MM.1S (cell line): Measurements from ENCODE around the gene ZHX3.

Experiments used
- EZH2 ChIP-seq: fragments of 300-600 bp; sonication (generic); optimal IDR thresholded peaks from 2 replicates; pipeline ENCODE3; 2017; ENCODE audit warnings: low read depth, mild to moderate bottlenecking, antibody characterized with exemption, low read length, mixed read lengths
- EZH2phosphoT487 ChIP-seq: fragments of 300-600 bp; sonication (generic); IDR thresholded peaks from 2 replicates; pipeline ENCODE4 v1.6.1; 2018; ENCODE audit warnings: antibody characterized with exemption, low read length
- TF ChIP-seq, protein P1 (sequence below): fragments of 300-600 bp; sonication (generic); IDR thresholded peaks from 2 replicates; pipeline ENCODE4 v1.5.1; 2016; ENCODE audit warnings: antibody characterized with exemption, low read length, mixed read lengths

DNA sequence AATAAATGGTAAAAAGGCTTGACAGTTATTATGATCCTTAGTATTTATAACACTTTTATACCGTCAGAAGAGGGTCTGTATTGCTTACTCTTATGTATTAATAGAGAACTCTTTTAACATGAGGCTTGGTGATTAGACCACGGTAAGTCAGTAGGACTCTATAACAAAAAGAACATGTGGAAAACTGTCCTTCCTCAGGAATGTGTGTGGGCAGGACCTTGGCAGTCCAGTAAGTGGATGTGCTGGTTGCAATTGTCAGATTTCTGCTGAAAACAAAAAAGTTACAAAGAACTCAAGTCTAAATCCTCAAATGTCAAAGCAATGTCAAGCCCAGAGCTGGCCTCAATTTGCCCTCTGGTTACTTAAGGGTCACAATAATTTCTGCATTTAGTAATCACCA is 99.1 kb downstream of the ZHX3 start:
- TF ChIP-seq EZH2 = no peak
- TF ChIP-seq, protein P1, sequence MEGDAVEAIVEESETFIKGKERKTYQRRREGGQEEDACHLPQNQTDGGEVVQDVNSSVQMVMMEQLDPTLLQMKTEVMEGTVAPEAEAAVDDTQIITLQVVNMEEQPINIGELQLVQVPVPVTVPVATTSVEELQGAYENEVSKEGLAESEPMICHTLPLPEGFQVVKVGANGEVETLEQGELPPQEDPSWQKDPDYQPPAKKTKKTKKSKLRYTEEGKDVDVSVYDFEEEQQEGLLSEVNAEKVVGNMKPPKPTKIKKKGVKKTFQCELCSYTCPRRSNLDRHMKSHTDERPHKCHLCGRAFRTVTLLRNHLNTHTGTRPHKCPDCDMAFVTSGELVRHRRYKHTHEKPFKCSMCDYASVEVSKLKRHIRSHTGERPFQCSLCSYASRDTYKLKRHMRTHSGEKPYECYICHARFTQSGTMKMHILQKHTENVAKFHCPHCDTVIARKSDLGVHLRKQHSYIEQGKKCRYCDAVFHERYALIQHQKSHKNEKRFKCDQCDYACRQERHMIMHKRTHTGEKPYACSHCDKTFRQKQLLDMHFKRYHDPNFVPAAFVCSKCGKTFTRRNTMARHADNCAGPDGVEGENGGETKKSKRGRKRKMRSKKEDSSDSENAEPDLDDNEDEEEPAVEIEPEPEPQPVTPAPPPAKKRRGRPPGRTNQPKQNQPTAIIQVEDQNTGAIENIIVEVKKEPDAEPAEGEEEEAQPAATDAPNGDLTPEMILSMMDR = no peak
- no peak for TF ChIP-seq EZH2phosphoT487
